A549 (cell line): ENCODE measurements around the gene SLC6A18. TPM values are rescaled to one million over a fixed set of nuclear protein-coding genes. Genes with fewer than 3 reads are reported as not detected.

Source experiments
- ATAC-seq, 2 experiments: fragments of 200-7000 bp in 1 of 2; fragments of >200 bp in 1 of 2; cut with Nextera tagmentation in 1 of 2; cut with Tn5 transposase in 1 of 2; 3 replicates each; pipeline versions ENCODE4 v1.8.0 to v1.9.1; 2018 to 2020; ENCODE audit warnings: mild to moderate bottlenecking in 1 of 2, moderate library complexity in 1 of 2
- CTCF ChIA-PET: fragments of 300-600 bp; sonication (Branson Sonifier 250); formaldehyde crosslinking; extraction: SDS; loops from one replicate; lab custom pipeline; 2021; ENCODE audit warnings: antibody characterized with exemption, inconsistent platforms; lab: Yijun Ruan, JAX
- POLR2A ChIA-PET: fragments of 350-600 bp; formaldehyde crosslinking; extraction: SDS; loops from one replicate; lab custom pipeline; 2021; ENCODE audit warnings: antibody characterized with exemption, inconsistent platforms; lab: Yijun Ruan, JAX
- DNase-seq, 2 experiments: peaks; one replicate each; pipeline versions ENCODE4 v3.0.0 to v3.0.0-alpha.2; 2011 to 2016; ENCODE audit warnings: low read depth in 1 of 2, low spot score in 1 of 2
- FAIRE-seq: peaks from 2 replicates; lab custom pipeline; 2011; peaks lifted over from hg19 to GRCh38; lab: Jason Lieb, UNC
- H3K27ac ChIP-seq, 2 experiments: fragments of >200 bp; sonication (Bioruptor Twin); formaldehyde crosslinking; 3 replicates each; pipeline ENCODE4 v1.5.1; 2016 to 2017
- H3K4me1 ChIP-seq: fragments of >200 bp; sonication (Bioruptor Twin); formaldehyde crosslinking; 3 replicates; pipeline ENCODE4 v1.6.1; 2016
- H3K4me2 ChIP-seq: fragments of >200 bp; sonication (Bioruptor Twin); formaldehyde crosslinking; 3 replicates; pipeline ENCODE4 v1.6.1; 2016
- H3K4me3 ChIP-seq: fragments of >200 bp; sonication (Bioruptor Twin); formaldehyde crosslinking; 3 replicates; pipeline ENCODE4 v1.5.1; 2016
- H3K9me3 ChIP-seq: fragments of >200 bp; sonication (Bioruptor Twin); formaldehyde crosslinking; 3 replicates; pipeline ENCODE4 v1.6.1; 2016
- CBX2 ChIP-seq: fragments of 200-600 bp; sonication (generic); IDR thresholded peaks from 2 replicates; pipeline ENCODE4 v1.6.1; 2016; ENCODE audit warnings: low read depth, mild to moderate bottlenecking, borderline replicate concordance
- CHD2 ChIP-seq: fragments of 150-350 bp; IDR thresholded peaks from 2 replicates; pipeline ENCODE4 v1.6.1; 2014; ENCODE audit warnings: low read length; ENCODE audit not compliant: partially characterized antibody
- CHD4 ChIP-seq: fragments of 200-600 bp; sonication (generic); IDR thresholded peaks from 2 replicates; pipeline ENCODE4 v1.6.1; 2016; ENCODE audit warnings: antibody characterized with exemption, mild to moderate bottlenecking, borderline replicate concordance
- CTCF ChIP-seq: fragments of >200 bp; sonication (Bioruptor Twin); formaldehyde crosslinking; IDR thresholded peaks from 3 replicates; pipeline ENCODE4 v1.5.1; 2016
- ELK1 ChIP-seq: fragments of 150-350 bp; IDR thresholded peaks from 2 replicates; pipeline ENCODE4 v1.6.1; 2014; ENCODE audit warnings: low read depth, mild to moderate bottlenecking, low read length
- EP300 ChIP-seq, 2 experiments: fragments of >200 bp; sonication (Bioruptor Twin); formaldehyde crosslinking; IDR thresholded peaks; 2 replicates in 1 of 2; 3 replicates in 1 of 2; pipeline ENCODE4 v1.6.1; 2016 to 2017
- FOSB ChIP-seq: fragments of 250-450 bp; sonication (Bioruptor Pico); IDR thresholded peaks from 2 replicates; pipeline ENCODE4 v1.5.0; 2020; ENCODE audit warnings: mild to moderate bottlenecking, moderate library complexity
- GATA3 ChIP-seq: IDR thresholded peaks from 2 replicates; pipeline ENCODE4 v1.6.1; 2012; ENCODE audit warnings: borderline replicate concordance
- HMGXB4 ChIP-seq: fragments of 250-450 bp; sonication (Bioruptor Pico); IDR thresholded peaks from 2 replicates; pipeline ENCODE4 v1.5.0; 2021; ENCODE audit warnings: mild to moderate bottlenecking, moderate library complexity, borderline replicate concordance
- HOXB5 ChIP-seq: fragments of 250-450 bp; sonication (Bioruptor Pico); IDR thresholded peaks from 2 replicates; pipeline ENCODE4 v1.5.0; 2020; ENCODE audit warnings: mild to moderate bottlenecking, moderate library complexity
- MAZ ChIP-seq: fragments of 150-350 bp; IDR thresholded peaks from 2 replicates; pipeline ENCODE4 v1.6.1; 2014; ENCODE audit warnings: antibody characterized with exemption, low read depth, low read length, borderline replicate concordance
- MYC ChIP-seq: IDR thresholded peaks from 2 replicates; pipeline ENCODE4 v1.6.1; 2012; ENCODE audit warnings: mild to moderate bottlenecking, inconsistent platforms, low read length, improper control_type of control experiment, borderline replicate concordance
- NFE2L2 ChIP-seq: fragments of 150-350 bp; conservative IDR thresholded peaks from 2 replicates; pipeline ENCODE4 v1.6.1; 2014; ENCODE audit warnings: low read length
- NPAS2 ChIP-seq: fragments of 250-450 bp; sonication (Bioruptor Pico); IDR thresholded peaks from 2 replicates; pipeline ENCODE4 v1.8.0; 2022; ENCODE audit warnings: mild to moderate bottlenecking, moderate library complexity, borderline replicate concordance
- PHF8 ChIP-seq: fragments of 200-600 bp; sonication (generic); IDR thresholded peaks from 2 replicates; pipeline ENCODE4 v1.6.1; 2016; ENCODE audit warnings: low read depth, mild to moderate bottlenecking, antibody characterized with exemption, moderate library complexity, borderline replicate concordance
- RAD21 ChIP-seq, 2 experiments: fragments of >200 bp in 1 of 2; sonication (Bioruptor Twin) in 1 of 2; formaldehyde crosslinking in 1 of 2; IDR thresholded peaks in 1 of 2; conservative IDR thresholded peaks in 1 of 2; 2 replicates in 1 of 2; 3 replicates in 1 of 2; pipeline ENCODE4 v1.6.1; 2012 to 2018; ENCODE audit warnings: inconsistent platforms in 1 of 2
- RARB ChIP-seq: fragments of 250-450 bp; sonication (Bioruptor Pico); IDR thresholded peaks from 2 replicates; pipeline ENCODE4 v1.8.0; 2021; ENCODE audit warnings: mild to moderate bottlenecking, moderate library complexity
- RCOR1 ChIP-seq: fragments of 150-350 bp; IDR thresholded peaks from 2 replicates; pipeline ENCODE4 v1.6.1; 2014; ENCODE audit warnings: antibody characterized with exemption, low read length, low read depth
- RNF2 ChIP-seq: fragments of 200-600 bp; sonication (generic); IDR thresholded peaks from 2 replicates; pipeline ENCODE4 v1.6.1; 2016; ENCODE audit warnings: low read depth, mild to moderate bottlenecking, antibody characterized with exemption, moderate library complexity, borderline replicate concordance
- SMC3 ChIP-seq: fragments of >200 bp; sonication (Bioruptor Twin); formaldehyde crosslinking; IDR thresholded peaks from 3 replicates; pipeline ENCODE4 v1.6.1; 2018; ENCODE audit warnings: inconsistent platforms
- ZNF302 ChIP-seq: fragments of 250-450 bp; sonication (Bioruptor Pico); IDR thresholded peaks from 2 replicates; pipeline ENCODE4 v1.9.0; 2021; ENCODE audit warnings: inconsistent platforms, mild to moderate bottlenecking, moderate library complexity
- WGBS: methylation state at CpG from one replicate; pipeline ENCODE4 v1.1.6; 2017; ENCODE audit errors: missing lambda C conversion rate; 5-methylcytosine and 5-hydroxymethylcytosine counted together
- polyA plus RNA-seq, 4 experiments: library from polyadenylated mRNA; depleted of rRNA in 3 of 4; stranded (reverse); fragments of >200 nt; fragmentation: RNase III in 1 of 4; extraction: RNeasy Plus Mini Kit Qiagen cat#74134 plus additional on column Dnase treatment in 1 of 4; gene quantifications; 2 replicates in 3 of 4; 3 replicates in 1 of 4; pipeline ENCODE4 v1.2.3, GENCODE V29; 2011 to 2017

The SLC6A18 gene
- polyA plus RNA-seq, 2 of the 4 experiments (the other 2 are of a cell fraction), result not detected

GRCh38 chr5:1270933-1271914 lies 46.0 kb downstream of the SLC6A18 start:
- Histone ChIP-seq H3K4me3 (no peak overlapping the region), H3K4me2 (no peak overlapping the region), H3K4me1 (no peaks in the 10 kb centered on the region), H3K27ac (no peak overlapping the region), H3K9me3 (no peaks in the 10 kb centered on the region)
- no peak for FAIRE-seq
- CTCF ChIA-PET, result no interaction called here
- WGBS, result 96% methylated on average over 26 of the region's 39 CpGs
- no peak for TF ChIP-seq EP300 (IDR thresholded peaks at IDR 0.05)
- no peak for TF ChIP-seq NPAS2
- no peak for TF ChIP-seq RNF2
- no peak for TF ChIP-seq HOXB5
- no peak for TF ChIP-seq RARB (CRISPR knock-in tag)
- no peak for TF ChIP-seq SMC3
- TF ChIP-seq MAZ, result no peak
- TF ChIP-seq FOSB (CRISPR knock-in tag), result no peak
- no peak for TF ChIP-seq CHD2
- TF ChIP-seq CHD4, result no peak
- no peak for TF ChIP-seq GATA3
- TF ChIP-seq CTCF, result no peak
- no peak for TF ChIP-seq RCOR1
- TF ChIP-seq CBX2, result no peak
- no peak for TF ChIP-seq RAD21 (conservative IDR thresholded peaks at IDR 0.05 in 1 of 2, IDR thresholded peaks at IDR 0.05 in 1 of 2)
- no peak for ATAC-seq
- POLR2A ChIA-PET, result no interaction called here
- no peak for DNase-seq

- ATAC-seq (no peak), FAIRE-seq (no peak), DNase-seq (no peak)
- CTCF ChIA-PET, result no interaction called here
- H3K27ac ChIP-seq, result no peak overlapping the region
- H3K4me3 ChIP-seq, result no peak overlapping the region
- POLR2A ChIA-PET, result no interaction called here
- 94% methylated on average over 14 of the region's 21 CpGs for WGBS
- TF ChIP-seq HMGXB4 (no peak), CHD4 (no peak), RAD21 (conservative IDR thresholded peaks at IDR 0.05 in 1 of 2, IDR thresholded peaks at IDR 0.05 in 1 of 2) (no peak), SMC3 (no peak)
- no peak overlapping the region for H3K4me2 ChIP-seq
- H3K4me1 ChIP-seq, result no peaks in the 10 kb centered on the region
- H3K9me3 ChIP-seq, result no peaks in the 10 kb centered on the region
Observed at GRCh38 chr5:1272201-1272600, 47.0 kb downstream of the SLC6A18 start.

- DNase-seq (no peak), FAIRE-seq (no peak), ATAC-seq (no peak)
- Histone ChIP-seq H3K4me1 (no peaks in the 10 kb centered on the region), H3K4me3 (no peak overlapping the region), H3K9me3 (no peaks in the 10 kb centered on the region), H3K27ac (no peak overlapping the region), H3K4me2 (no peak overlapping the region)
- ChIA-PET CTCF (no interaction called here), POLR2A (no interaction called here)
- TF ChIP-seq CHD2 (no peak), ZNF302 (CRISPR knock-in tag) (no peak), PHF8 (no peak), HMGXB4 (no peak), NFE2L2 (no peak), ELK1 (no peak), MYC (no peak)
- WGBS, result 96% methylated on average over 13 of the region's 20 CpGs
Observed at GRCh38 chr5:1273745-1274144, 48.6 kb downstream of the SLC6A18 start.
